RCC 7860 (cell line): ENCODE results near the gene RUFY1.
"Not testable (repeated sequence)": the region's sequence is repeated elsewhere in the genome, so short reads cannot be mapped to it uniquely, and the experiment has no call there.

Experiments used
- DNase-seq: peaks from one replicate; pipeline ENCODE4 v3.0.0-alpha.2; 2015; ENCODE audit warnings: low spot score
- FAIRE-seq: peaks from 2 replicates; lab custom pipeline; 2012; peaks lifted over from hg19 to GRCh38; lab: Jason Lieb, UNC

RUFY1 gene

GRCh38 chr5:179657302-179658178 is 107.2 kb downstream of the RUFY1 start:
- DNase-seq, FAIRE-seq: not testable (repeated sequence)

- peak; percentile 4 for DNase-seq
- FAIRE-seq, result not testable (repeated sequence)
Observed at GRCh38 chr5:179658179-179658856, 108.0 kb downstream of the RUFY1 start.
